ENCODE results near the gene UTY. TPM values are rescaled to one million over a fixed set of nuclear protein-coding genes. Genes with fewer than 3 reads are reported as not detected.

UTY gene
- total and polyA plus RNA-seq, 2 donors (not counting 3 experiments of a cell fraction or from before 2014, with no cell fraction given): 4.8 to 17.9 TPM

DNA sequence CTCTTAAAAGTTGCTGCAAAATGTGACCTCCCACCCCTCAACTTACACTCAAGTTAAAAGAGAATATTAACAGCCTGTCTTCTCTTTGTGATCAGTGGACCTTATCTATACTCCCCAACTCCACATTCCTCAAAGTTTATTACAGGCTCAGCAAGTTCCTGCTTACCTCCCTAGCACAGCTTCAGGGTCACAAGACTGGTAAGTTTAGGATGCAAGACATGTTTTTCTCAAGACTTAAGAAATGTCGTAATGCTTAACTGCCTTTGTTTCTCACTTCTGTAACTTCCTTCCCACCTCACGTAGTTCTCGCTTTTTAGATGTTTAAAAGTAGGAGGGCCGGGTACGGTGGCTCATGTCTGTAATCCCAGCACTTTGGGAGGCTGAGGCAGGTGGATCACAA lies 132.7 kb downstream of the UTY start:
- Histone ChIP-seq H3K79me2 (ENCODE audit: control insufficient read depth, insufficient read depth, low read length) (no peaks in the 10 kb centered on the region), H3K27ac (ENCODE audit: insufficient read depth, low read depth, low read length) (no peak overlapping the region), H3K9me3 (replicated peaks; ENCODE audit: control insufficient read depth, insufficient read depth, low read length) (no peaks in the 10 kb centered on the region), H3K4me1 (ENCODE audit: control insufficient read depth, extremely low read depth, insufficient read depth, low read length) (peaks cover 15% of the 10 kb centered on the region), H3K4me3 (replicated peaks in 1 of 3; ENCODE audit: insufficient read depth in 1 of 3, low read depth in 1 of 3, low read length in 3 of 3) (no peak overlapping the region), H3K36me3 (ENCODE audit: control insufficient read depth in 2 of 2, extremely low read depth in 1 of 2, insufficient read depth in 2 of 2, low read length in 2 of 2) (peaks cover 0 to 2% of the 10 kb centered on the region in 2 experiments), H3K27me3 (ENCODE audit: control insufficient read depth in 2 of 2, insufficient read depth in 2 of 2, low read length in 2 of 2) (no peaks in the 10 kb centered on the region), H3K4me2 (ENCODE audit: insufficient read depth, low read length) (no peak overlapping the region), H2AFZ (ENCODE audit: low read depth, low read length) (no peak overlapping the region), H3K9ac (replicated peaks; ENCODE audit: extremely low read depth, insufficient read depth, low read length) (no peak overlapping the region), H3K9me1 (replicated peaks; ENCODE audit: control insufficient read depth, extremely low read depth, insufficient read depth, low read length) (no peaks in the 10 kb centered on the region), H4K20me1 (replicated peaks; ENCODE audit: control insufficient read depth, extremely low read depth, insufficient read depth, low read length) (no peaks in the 10 kb centered on the region)
- dilution Hi-C loops (cut with MboI; ENCODE audit: extremely low pct_ligation_motif_present, low sequenced_read_pairs) (no loop called here), intact Hi-C loops (cut with micrococcal nuclease) (no loop called here)
- BruUV-seq (replicated peaks): no TSS peak
- FAIRE-seq (no peak), DNase-seq (ENCODE audit: low read depth, low spot score) (no peak)
- TF ChIP-seq, protein P1, sequence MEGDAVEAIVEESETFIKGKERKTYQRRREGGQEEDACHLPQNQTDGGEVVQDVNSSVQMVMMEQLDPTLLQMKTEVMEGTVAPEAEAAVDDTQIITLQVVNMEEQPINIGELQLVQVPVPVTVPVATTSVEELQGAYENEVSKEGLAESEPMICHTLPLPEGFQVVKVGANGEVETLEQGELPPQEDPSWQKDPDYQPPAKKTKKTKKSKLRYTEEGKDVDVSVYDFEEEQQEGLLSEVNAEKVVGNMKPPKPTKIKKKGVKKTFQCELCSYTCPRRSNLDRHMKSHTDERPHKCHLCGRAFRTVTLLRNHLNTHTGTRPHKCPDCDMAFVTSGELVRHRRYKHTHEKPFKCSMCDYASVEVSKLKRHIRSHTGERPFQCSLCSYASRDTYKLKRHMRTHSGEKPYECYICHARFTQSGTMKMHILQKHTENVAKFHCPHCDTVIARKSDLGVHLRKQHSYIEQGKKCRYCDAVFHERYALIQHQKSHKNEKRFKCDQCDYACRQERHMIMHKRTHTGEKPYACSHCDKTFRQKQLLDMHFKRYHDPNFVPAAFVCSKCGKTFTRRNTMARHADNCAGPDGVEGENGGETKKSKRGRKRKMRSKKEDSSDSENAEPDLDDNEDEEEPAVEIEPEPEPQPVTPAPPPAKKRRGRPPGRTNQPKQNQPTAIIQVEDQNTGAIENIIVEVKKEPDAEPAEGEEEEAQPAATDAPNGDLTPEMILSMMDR (IDR thresholded peaks at IDR 0.05; ENCODE audit: extremely low read depth in 1 of 2, insufficient read depth in 1 of 2, low read depth in 1 of 2, low read length in 2 of 2): no peak
- no peak for TF ChIP-seq EZH2 (IDR thresholded peaks at IDR 0.05; ENCODE audit: borderline replicate concordance, low read depth, low read length, severe bottlenecking)
- TF ChIP-seq, protein P2, sequence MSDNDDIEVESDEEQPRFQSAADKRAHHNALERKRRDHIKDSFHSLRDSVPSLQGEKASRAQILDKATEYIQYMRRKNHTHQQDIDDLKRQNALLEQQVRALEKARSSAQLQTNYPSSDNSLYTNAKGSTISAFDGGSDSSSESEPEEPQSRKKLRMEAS (IDR thresholded peaks at IDR 0.05; ENCODE audit: insufficient read depth, insufficient read length): no peak
- no peak for TF ChIP-seq MYC (IDR thresholded peaks at IDR 0.05; ENCODE audit: low read depth, low read length)
- no peak for TF ChIP-seq POLR2A (IDR thresholded peaks at IDR 0.05; ENCODE audit: low read depth, low read length)
- no peak for TF ChIP-seq FOS (IDR thresholded peaks at IDR 0.05; ENCODE audit: borderline replicate concordance, insufficient read depth, low read length)
- TF ChIP-seq POLR2AphosphoS5 (IDR thresholded peaks at IDR 0.05; ENCODE audit: insufficient read depth, low read depth, low read length): no peak
- TF ChIP-seq JUN (IDR thresholded peaks at IDR 0.05; ENCODE audit: borderline replicate concordance, insufficient read depth, insufficient read length, low read depth): no peak
- no peak for TF ChIP-seq GATA2 (IDR thresholded peaks at IDR 0.05; ENCODE audit: insufficient read depth, insufficient read length, low read depth, low read length)
- ChIA-PET CTCF (no interaction called here), POLR2A (no interaction called here)
